ENCODE measurements around the gene ASAP2.

ASAP2 gene

GRCh38 chr2:9329497-9329896, 122.9 kb downstream of the ASAP2 start:
- TF ChIP-seq POLR2AphosphoS5 (IDR thresholded peaks at IDR 0.05; ENCODE audit: low read depth, low read length) (no peak), SIN3A (IDR thresholded peaks at IDR 0.05; ENCODE audit: borderline replicate concordance, insufficient read depth, low read length) (no peak), REST (IDR thresholded peaks at IDR 0.05; ENCODE audit: insufficient read depth in 1 of 2, low read depth in 2 of 2, low read length in 2 of 2) (no peak), FOXP2 (optimal IDR thresholded peaks at IDR 0.05; ENCODE audit: borderline replicate concordance, extremely low read depth, extremely low read length, insufficient read depth) (no peak)

- TF ChIP-seq FOXP2 (optimal IDR thresholded peaks at IDR 0.05; ENCODE audit: borderline replicate concordance, extremely low read depth, extremely low read length, insufficient read depth) (no peak), POLR2AphosphoS5 (IDR thresholded peaks at IDR 0.05; ENCODE audit: low read depth, low read length) (no peak), SIN3A (IDR thresholded peaks at IDR 0.05; ENCODE audit: borderline replicate concordance, insufficient read depth, low read length) (no peak), REST (IDR thresholded peaks at IDR 0.05; ENCODE audit: insufficient read depth in 1 of 2, low read depth in 2 of 2, low read length in 2 of 2) (no peak), TAF1 (IDR thresholded peaks at IDR 0.05; ENCODE audit: borderline replicate concordance, insufficient read depth, low read length) (no peak)
These were observed 124.1 kb downstream of the ASAP2 start for GRCh38 chr2:9330612-9331270.

- no peak for TF ChIP-seq TAF1 (IDR thresholded peaks at IDR 0.05; ENCODE audit: borderline replicate concordance, insufficient read depth, low read length)
- TF ChIP-seq SIN3A (IDR thresholded peaks at IDR 0.05; ENCODE audit: borderline replicate concordance, insufficient read depth, low read length): no peak
- no peak for TF ChIP-seq POLR2AphosphoS5 (IDR thresholded peaks at IDR 0.05; ENCODE audit: low read depth, low read length)
- TF ChIP-seq FOXP2 (optimal IDR thresholded peaks at IDR 0.05; ENCODE audit: borderline replicate concordance, extremely low read depth, extremely low read length, insufficient read depth): no peak
- TF ChIP-seq REST (IDR thresholded peaks at IDR 0.05; ENCODE audit: insufficient read depth in 1 of 2, low read depth in 2 of 2, low read length in 2 of 2): no peak
These were observed 125.1 kb downstream of the ASAP2 start for GRCh38 chr2:9331704-9332103.

GRCh38 chr2:9332136-9332852, 125.7 kb downstream of the ASAP2 start:
- TF ChIP-seq FOXP2 (optimal IDR thresholded peaks at IDR 0.05; ENCODE audit: borderline replicate concordance, extremely low read depth, extremely low read length, insufficient read depth) (no peak), REST (IDR thresholded peaks at IDR 0.05; ENCODE audit: insufficient read depth in 1 of 2, low read depth in 2 of 2, low read length in 2 of 2) (no peak), TAF1 (IDR thresholded peaks at IDR 0.05; ENCODE audit: borderline replicate concordance, insufficient read depth, low read length) (no peak), SIN3A (IDR thresholded peaks at IDR 0.05; ENCODE audit: borderline replicate concordance, insufficient read depth, low read length) (no peak), POLR2AphosphoS5 (IDR thresholded peaks at IDR 0.05; ENCODE audit: low read depth, low read length) (no peak)

All from PFSK-1 (cell line).